A673 (cell line): ENCODE measurements around the gene IMMP2L. TPM values are rescaled to one million over a fixed set of nuclear protein-coding genes. Genes with fewer than 3 reads are reported as not detected.

Source experiments
- BruUV-seq: library from RNA; stranded (reverse); fragments of 400-500 nt; replicated peaks from 2 replicates; lab custom pipeline; 2021; lab: Mats Ljungman, UMichigan
- CTCF ChIA-PET: fragments of 300-600 bp; sonication (Branson Sonifier 250); formaldehyde crosslinking; loops from one replicate; lab custom pipeline; 2022; ENCODE audit warnings: antibody characterized with exemption; lab: Charles Lee
- POLR2A ChIA-PET: fragments of 300-600 bp; sonication (Branson Sonifier 250); formaldehyde crosslinking; loops from one replicate; lab custom pipeline; 2022; ENCODE audit warnings: antibody characterized with exemption; ENCODE audit not compliant: low non-redundant PET; lab: Charles Lee
- DNase-seq: peaks from one replicate; pipeline ENCODE4 v3.0.0-alpha.2; 2015; ENCODE audit warnings: low spot score
- H3K27ac ChIP-seq: fragments of 200-600 bp; sonication (generic); 2 replicates; pipeline ENCODE4 v1.5.1; 2016; ENCODE audit warnings: mixed run types, low read depth, mild to moderate bottlenecking, mixed read lengths, antibody characterized with exemption, low read length; ENCODE audit not compliant: poor library complexity, severe bottlenecking
- H3K27me3 ChIP-seq: fragments of 200-600 bp; sonication (generic); replicated peaks from 2 replicates; pipeline ENCODE4 v1.6.1; 2017; ENCODE audit warnings: mixed run types, low read depth, mild to moderate bottlenecking, mixed read lengths, antibody characterized with exemption, low read length; ENCODE audit not compliant: insufficient read depth, poor library complexity
- H3K36me3 ChIP-seq: fragments of 200-600 bp; sonication (generic); 2 replicates; pipeline ENCODE4 v1.6.1; 2016; ENCODE audit warnings: mixed run types, mild to moderate bottlenecking, mixed read lengths, antibody characterized with exemption, low read length; ENCODE audit not compliant: insufficient read depth, poor library complexity, severe bottlenecking
- H3K4me1 ChIP-seq: fragments of 200-600 bp; sonication (generic); 2 replicates; pipeline ENCODE4 v1.6.1; 2017; ENCODE audit warnings: mixed run types, mild to moderate bottlenecking, mixed read lengths, antibody characterized with exemption, low read length; ENCODE audit not compliant: insufficient read depth, poor library complexity, severe bottlenecking
- H3K4me3 ChIP-seq: fragments of 200-600 bp; sonication (generic); 2 replicates; pipeline ENCODE4 v1.5.1; 2016; ENCODE audit warnings: low read depth, mixed run types, mild to moderate bottlenecking, mixed read lengths, low read length; ENCODE audit not compliant: poor library complexity, severe bottlenecking
- H3K9me3 ChIP-seq: fragments of 200-600 bp; sonication (generic); 2 replicates; pipeline ENCODE4 v1.6.1; 2016; ENCODE audit warnings: mixed run types, low read depth, mild to moderate bottlenecking, mixed read lengths, antibody characterized with exemption, low read length; ENCODE audit not compliant: poor library complexity, severe bottlenecking
- CTCF ChIP-seq: fragments of 300-800, 200-600 bp; sonication (generic); conservative IDR thresholded peaks from 2 replicates; pipeline ENCODE4 v1.5.1; 2017; ENCODE audit warnings: low read depth, mild to moderate bottlenecking, antibody characterized with exemption, low read length, moderate library complexity, mixed read lengths
- EZH2 ChIP-seq: fragments of 200-600 bp; sonication (generic); IDR thresholded peaks from 2 replicates; pipeline ENCODE4 v1.6.1; 2017; ENCODE audit warnings: borderline replicate concordance, low read depth, mild to moderate bottlenecking, mixed read lengths, antibody characterized with exemption, low read length; ENCODE audit not compliant: poor library complexity, severe bottlenecking
- intact Hi-C: fragments of 100-400 bp; cut with micrococcal nuclease; formaldehyde crosslinking; loops from one replicate; pipeline ENCODE4 v1.10.0; 2022; ENCODE audit not compliant: unreplicated experiment
- total RNA-seq: library from RNA; stranded (reverse); gene quantifications from 2 replicates; pipeline ENCODE4 v1.2.3, GENCODE V29; 2021

IMMP2L gene
- total RNA-seq, 1 experiment from 2014 or later = 10.0 TPM

- Histone ChIP-seq H3K36me3 (no peaks in the 10 kb centered on the region), H3K27ac (no peak overlapping the region), H3K4me1 (no peaks in the 10 kb centered on the region), H3K4me3 (no peak overlapping the region), H3K9me3 (no peaks in the 10 kb centered on the region), H3K27me3 (no peaks in the 10 kb centered on the region)
- ChIA-PET CTCF (no interaction called here), POLR2A (no interaction called here)
- intact Hi-C loops = no loop called here
- no peak for DNase-seq
- no TSS peak for BruUV-seq
- no peak for TF ChIP-seq EZH2
Observed at GRCh38 chr7:110898516-110898915, 663.8 kb downstream of the IMMP2L start.

- no peaks in the 10 kb centered on the region for H3K27me3 ChIP-seq
- no peak for TF ChIP-seq CTCF
- no peak for TF ChIP-seq EZH2
- ChIA-PET CTCF (no interaction called here), POLR2A (no interaction called here)
- no peak overlapping the region for H3K27ac ChIP-seq
- no TSS peak for BruUV-seq
- H3K4me1 ChIP-seq = no peaks in the 10 kb centered on the region
- H3K4me3 ChIP-seq = no peak overlapping the region
- no peaks in the 10 kb centered on the region for H3K9me3 ChIP-seq
- no peaks in the 10 kb centered on the region for H3K36me3 ChIP-seq
- DNase-seq = no peak
- intact Hi-C loops = no loop called here
Observed at GRCh38 chr7:110897538-110897937, 664.8 kb downstream of the IMMP2L start.

GRCh38 chr7:110894111-110894510 lies 668.2 kb downstream of the IMMP2L start:
- Histone ChIP-seq H3K27ac (no peak overlapping the region), H3K27me3 (no peaks in the 10 kb centered on the region), H3K9me3 (no peaks in the 10 kb centered on the region), H3K36me3 (no peaks in the 10 kb centered on the region), H3K4me1 (no peaks in the 10 kb centered on the region), H3K4me3 (no peak overlapping the region)
- no peak for DNase-seq
- TF ChIP-seq CTCF (no peak), EZH2 (no peak)
- ChIA-PET CTCF (no interaction called here), POLR2A (no interaction called here)
- intact Hi-C loops = no loop called here
- BruUV-seq = no TSS peak

- H3K9me3 ChIP-seq = no peaks in the 10 kb centered on the region
- CTCF ChIA-PET = no interaction called here
- H3K27me3 ChIP-seq = no peaks in the 10 kb centered on the region
- DNase-seq = no peak
- intact Hi-C loops = no loop called here
- H3K4me1 ChIP-seq = no peaks in the 10 kb centered on the region
- POLR2A ChIA-PET = no interaction called here
- H3K27ac ChIP-seq = no peak overlapping the region
- no peak for TF ChIP-seq EZH2
- TF ChIP-seq CTCF = no peak
- BruUV-seq = no TSS peak
- H3K4me3 ChIP-seq = no peak overlapping the region
- H3K36me3 ChIP-seq = no peaks in the 10 kb centered on the region
Observed at GRCh38 chr7:110891197-110891596, 671.1 kb downstream of the IMMP2L start.
